GM12892 (cell line): ENCODE data around the gene METTL24.

Source experiments
- POLR2A ChIP-seq: IDR thresholded peaks from 2 replicates; pipeline ENCODE4 v1.6.1; 2011; ENCODE audit warnings: low read depth, low read length, control low read depth
- POLR2AphosphoS5 ChIP-seq: IDR thresholded peaks from 2 replicates; pipeline ENCODE4 v1.6.1; 2011; ENCODE audit warnings: low read depth, low read length, control low read depth
- TAF1 ChIP-seq: IDR thresholded peaks from 2 replicates; pipeline ENCODE4 v1.6.1; 2011; ENCODE audit warnings: low read depth, mild to moderate bottlenecking, control low read depth, low read length, borderline replicate concordance

DNA sequence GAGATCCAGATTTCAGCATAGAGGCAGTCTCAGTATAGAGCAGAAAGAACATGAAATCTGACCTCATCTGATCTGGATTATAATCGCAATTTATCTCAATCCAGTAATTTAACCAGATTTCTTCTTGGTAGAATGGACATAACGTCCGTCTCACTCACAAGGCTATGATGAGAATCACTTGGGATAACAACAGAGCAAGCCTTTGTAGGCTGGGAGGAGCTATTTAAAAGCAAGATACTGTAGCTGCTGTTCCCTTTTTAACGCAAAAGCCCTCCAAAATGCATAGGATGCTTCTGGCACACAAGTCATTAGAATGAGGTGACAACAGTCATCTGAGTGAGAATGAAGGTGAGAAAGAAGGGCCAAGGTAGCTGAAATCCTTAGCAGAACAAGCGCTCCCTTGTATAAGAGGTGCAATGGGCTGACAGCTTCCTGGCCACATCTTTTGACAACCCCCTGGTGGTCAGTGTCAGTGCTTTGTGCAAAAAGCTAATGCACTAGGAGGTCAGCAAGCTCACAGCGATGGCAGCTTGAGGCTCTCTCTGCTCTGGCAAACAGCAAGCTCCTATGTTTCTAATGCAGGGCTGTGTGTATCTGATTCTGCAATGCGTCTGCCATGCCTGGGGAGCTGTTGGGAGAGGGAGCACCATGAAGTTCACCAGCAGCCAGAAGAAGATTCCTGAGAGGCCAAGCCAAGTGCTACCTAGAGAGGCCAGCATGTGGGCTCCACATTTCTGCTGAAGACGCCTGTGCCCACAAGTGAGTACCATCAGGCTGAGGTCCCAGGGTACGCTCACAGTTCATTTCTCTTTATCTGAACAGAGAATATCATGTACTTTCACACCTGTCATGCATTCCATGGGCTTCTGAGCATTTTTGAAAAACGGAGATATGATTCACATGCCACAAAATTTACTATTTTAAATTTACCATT, 16.2 kb downstream of the METTL24 start:
- TF ChIP-seq POLR2AphosphoS5 (no peak), POLR2A (no peak), TAF1 (no peak)
